Suppressor macrophage treated with lipopolysaccharide for 4 hours (primary cell): ENCODE data around the gene SLIT3.

ENCODE experiments used
- DNase-seq: peaks from one replicate; pipeline ENCODE4 v3.0.0-alpha.2; 2020

Gene SLIT3

DNA sequence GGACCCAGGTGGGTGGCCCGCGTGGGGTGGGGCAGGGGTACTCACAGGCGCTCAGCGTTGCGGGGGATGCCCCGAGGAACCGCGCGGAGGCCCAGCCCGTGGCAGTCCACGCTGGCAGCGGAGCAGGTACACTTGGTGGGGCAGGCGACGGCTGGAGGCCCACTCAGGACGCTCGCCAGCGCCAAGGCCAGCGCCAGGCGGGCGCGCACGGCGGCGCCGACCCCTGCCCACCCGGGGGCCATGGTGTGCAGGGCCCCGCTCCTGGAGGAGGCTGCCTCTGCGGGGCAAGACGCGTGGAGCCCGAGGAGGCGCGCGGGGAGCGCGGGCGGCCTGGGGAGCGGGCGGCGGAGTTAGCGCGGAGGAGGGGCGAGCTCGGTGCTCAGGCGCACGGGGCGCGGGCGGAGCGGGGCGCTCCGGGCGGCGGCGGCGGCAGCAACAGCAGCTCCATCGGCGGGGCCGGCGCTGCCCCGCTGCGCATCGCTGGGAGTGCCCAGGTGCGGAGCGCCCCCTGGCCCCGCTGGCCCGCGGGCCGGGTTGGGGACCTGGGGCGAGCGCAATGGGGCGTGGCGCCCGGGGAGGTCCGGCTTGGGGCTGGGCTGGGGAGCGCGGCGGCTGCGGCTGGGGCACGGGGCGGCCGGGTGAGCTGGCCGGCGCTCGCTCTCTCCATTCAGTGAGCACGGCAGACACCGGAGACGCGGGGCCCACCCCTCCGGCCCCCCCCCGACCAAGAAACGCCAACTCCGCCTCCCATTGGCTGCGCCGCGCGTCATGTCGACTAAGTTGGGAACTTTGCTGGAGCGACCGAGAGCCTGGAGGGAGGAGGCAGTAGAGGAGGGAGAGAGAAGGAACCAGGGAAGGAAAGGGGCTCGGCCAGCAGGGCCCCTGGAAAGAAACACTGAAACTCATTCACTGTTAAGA lies at the start of gene SLIT3:
SLIT3 (minus strand) TSS at position 672 of the 918 bp plus-strand sequence; CDS start at position 242, 430 bp downstream.
- no peak for DNase-seq

DNA sequence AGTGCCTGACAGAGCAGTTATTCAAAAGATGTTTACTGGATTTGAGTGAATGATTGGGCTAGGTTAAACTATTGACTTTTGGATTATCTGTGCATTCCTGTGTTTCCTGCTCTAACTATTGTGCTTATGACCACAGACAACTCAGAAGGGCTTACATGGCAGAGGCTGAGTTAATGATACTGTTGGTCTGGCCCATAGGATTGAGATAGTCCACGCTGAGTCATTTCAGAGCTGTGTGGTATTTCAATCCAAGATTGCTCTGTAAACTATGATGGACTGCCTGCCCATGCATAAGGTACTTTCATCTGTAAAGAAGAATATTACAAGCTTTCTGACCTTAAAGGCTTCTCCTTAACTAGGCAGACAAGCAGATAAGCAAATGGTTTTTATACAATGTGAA lies 49.1 kb upstream of the SLIT3 start:
- no peak for DNase-seq

DNA sequence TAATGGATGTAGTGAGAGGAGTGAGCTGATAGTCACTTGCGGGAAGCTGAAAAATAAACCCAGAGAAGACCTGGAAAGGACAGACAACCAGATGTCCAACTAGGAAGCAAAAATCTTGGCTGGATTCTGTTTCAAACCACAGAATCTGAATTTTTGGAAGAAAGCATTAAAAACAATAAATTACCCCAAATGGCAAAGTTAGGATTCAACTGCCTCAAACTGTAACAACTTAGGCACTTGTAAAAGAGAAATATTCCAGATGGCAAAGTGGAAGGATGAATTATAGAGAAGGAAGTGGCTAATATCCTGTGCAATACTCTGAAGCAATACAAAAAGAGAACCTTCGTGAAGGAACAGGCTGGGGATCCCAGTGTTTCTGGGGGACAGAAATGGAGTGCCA lies 46.8 kb upstream of the SLIT3 start:
- no peak for DNase-seq

DNA sequence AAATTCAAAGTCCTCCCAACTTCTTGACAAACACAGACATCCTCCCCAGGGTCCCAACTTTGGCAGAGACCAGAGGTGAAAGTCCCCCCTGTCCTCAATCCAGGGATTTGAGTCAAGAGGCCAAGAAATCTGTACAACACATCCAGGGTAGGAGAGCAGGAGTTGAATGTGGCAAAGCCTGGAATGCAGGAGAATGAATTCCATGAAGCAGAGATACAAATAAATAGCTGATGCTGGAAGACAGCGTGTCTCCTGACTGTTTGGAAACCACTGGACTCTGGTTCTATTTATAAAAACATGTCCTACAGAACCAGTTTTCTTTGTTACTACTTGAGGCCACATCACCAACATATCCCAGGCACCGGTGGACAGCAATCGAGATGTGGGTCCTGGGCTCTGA lies 43.7 kb upstream of the SLIT3 start:
- DNase-seq: no peak

DNA sequence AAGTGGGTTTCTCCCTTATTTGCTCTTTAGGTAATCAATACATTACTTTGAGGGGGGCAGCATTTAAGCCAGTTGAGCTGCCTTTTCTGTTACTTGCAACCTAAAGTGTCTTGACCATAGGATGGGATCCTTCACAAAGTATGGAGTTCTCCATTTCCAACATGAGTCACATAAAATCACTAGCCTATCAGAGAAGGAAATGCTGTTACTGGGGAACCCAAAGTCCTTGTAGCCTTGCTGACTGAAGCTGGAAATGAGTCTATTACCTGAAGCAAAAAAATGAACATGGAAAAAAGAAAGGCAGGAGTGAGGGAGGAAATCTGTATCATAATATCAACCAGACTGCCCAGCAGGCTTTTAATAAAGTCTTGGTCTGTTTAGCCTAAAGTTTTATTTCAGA lies 42.8 kb upstream of the SLIT3 start:
- DNase-seq: no peak

DNA sequence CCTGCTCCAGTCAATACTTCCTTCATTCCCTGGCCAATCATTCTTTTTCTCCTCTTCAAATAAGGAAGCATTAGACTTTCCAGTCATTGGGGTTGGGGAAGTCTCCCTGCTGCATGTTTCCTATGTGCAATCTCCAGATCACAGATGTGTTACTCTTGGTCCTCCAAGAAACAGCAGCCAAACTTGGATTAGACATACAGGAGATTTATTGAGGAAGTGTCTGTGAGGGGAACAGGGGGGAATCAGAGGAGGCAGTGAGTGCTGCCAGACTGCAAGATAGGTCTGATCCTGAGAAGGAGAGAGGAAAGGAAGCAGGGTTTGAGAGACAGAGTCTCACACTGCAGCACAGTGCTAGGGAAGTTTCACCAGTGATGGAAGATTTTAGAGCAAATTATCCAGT lies 40.6 kb upstream of the SLIT3 start:
- DNase-seq: no peak

DNA sequence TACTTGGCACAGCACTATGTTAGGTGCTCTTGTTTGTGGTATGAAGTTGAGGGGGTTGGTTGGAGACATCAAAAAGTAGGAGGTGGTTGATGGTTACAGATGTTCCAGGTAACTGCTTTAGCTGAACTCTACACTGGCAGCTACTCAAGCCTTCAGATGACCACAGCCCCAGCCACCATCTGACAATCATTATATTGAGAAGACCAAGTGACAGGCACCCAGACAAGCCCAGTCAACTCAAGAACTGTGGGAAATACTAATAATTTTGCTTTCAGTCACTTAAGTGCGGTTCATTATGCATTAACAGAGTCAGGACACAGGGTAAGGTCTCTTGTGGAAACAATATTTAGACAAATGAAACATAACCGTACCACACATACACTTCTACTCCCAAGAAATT lies 38.9 kb upstream of the SLIT3 start:
- DNase-seq: no peak

DNA sequence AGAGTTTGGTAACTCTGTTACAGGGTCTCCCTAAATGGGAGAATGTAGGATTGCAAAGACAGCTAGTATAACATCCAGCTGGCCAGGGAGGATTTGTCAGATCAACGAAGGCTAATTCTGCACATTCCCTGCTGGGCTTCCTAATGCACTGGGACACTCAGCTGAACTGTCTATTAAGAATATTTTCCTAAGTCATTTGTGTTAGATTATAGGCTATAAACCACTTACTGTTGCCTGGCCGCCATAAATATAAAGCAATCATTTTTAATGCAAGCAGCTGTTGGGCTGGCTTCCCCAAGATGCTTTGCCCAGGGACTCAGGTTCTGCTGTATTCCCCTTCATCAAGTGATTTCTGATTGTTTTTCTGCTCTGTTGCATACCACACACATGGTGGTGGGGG lies 35.3 kb upstream of the SLIT3 start:
- DNase-seq: no peak

DNA sequence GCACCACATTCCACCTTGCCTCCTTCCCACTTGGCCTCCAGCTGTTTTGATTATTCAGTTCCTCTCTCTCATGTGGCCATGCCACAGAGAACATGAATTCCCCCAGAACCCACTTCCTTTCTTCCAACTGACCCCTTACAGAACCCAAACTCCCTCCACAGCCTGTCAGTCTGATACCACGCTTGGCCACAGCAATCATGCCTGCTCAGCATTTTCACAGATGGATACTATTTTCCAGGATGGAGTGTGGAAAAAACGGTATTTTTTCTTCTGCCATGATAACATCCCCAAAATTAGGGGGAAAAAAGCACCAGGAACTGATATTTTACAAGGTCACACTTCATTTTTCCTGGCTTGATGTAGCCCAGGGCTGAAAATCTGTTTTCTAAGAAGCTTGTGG lies 34.9 kb upstream of the SLIT3 start:
- DNase-seq: no peak

DNA sequence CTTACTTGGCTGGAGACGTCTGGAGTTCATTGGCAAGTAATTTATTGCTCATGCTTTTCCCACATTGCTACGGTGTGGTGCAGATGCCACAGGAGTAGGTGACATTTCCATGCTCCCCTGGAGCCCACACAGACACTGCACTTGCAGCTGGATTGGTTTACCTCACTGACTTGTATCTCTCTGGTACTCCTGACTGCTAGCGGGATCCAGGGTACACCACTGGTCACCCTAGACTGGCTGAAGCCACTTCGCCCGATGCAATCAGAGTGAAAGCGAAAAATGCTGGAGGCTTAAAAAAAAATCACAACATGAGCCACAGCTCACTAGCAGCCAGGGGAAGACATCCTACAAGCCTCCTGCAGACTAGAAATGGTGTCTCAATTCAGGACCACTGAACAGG lies 32.6 kb upstream of the SLIT3 start:
- no peak for DNase-seq

DNA sequence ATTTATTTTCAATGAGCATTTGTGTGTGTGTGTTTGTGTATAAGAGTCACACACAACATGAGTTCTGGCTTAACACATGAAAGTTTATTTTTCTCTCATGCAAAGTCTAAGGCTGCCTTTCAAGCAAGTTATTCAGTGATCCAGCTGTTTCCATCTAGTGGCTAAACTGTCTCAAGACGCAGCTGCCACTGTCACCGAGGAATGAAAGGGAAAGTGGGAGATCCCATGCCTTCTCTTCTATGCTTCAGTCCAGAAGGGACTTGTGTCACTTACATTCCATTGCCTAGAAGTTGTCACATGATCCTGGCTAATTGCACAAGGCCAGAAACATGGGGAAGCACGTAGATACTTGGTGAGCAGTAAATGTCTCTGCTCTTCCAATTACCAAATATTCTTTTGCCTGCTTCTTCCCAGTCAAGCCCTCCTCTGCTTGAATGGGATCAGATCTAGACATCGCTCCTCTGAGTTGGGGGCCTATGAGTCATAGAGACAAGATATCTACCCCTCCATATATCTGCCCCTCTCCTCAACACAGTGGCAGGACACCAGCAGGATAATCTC lies 30.4 kb upstream of the SLIT3 start:
- peak; percentile 15 for DNase-seq

DNA sequence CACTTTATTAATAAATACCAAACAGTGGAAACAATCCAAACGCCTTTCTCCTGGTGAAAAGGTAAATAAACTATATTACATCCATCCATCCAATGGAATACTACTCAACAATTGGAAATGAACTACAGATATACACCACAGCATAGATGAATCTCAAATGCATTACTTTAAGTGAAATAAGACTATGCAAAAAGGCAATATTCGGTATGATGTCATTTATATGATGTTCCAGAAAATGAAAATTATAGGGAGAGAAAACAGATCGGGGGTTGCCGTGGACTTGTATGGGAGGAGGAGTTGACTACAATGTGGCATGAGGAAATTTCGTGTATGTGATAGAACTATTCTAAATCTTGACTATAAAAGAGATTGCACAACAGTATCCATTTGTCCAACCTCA lies 27.5 kb upstream of the SLIT3 start:
- DNase-seq: no peak

DNA sequence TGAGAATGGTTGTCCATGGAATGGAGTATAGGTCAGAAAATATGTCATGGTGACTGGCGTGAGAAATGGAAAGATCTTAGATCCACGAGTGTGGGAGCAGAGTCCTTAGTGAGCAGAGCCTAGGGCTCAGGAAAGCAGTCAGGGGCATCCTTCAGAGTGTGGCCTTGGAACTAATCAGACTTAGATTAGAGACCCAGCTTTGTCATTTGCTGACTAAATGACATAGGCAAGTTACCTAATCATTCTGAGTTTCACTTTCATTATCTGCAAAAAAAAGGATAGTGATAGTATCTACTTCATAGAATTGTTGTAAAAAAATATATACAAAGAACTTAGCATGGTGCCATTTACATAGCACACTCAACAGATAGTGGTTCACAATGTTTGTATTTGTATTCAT lies 24.3 kb upstream of the SLIT3 start:
- peak; percentile 14 for DNase-seq

DNA sequence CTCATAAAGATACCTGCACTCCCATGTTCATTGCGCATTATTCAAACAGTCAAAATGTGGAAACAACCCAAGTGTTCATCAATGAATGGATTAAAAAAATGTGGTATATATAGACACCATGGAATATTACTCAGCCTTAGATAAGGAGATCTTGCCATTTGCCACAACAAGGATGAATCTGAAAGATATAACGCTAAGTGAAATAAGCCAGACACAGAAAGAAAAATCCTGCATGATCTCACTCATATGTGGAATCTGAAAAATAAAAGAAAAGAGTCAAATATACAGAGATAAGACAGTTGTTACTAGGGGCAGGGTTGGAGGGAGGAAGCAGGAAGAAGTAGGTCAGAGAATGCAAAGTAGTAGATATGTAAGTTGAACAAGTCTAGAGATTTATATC lies 17.6 kb upstream of the SLIT3 start:
- no peak for DNase-seq

DNA sequence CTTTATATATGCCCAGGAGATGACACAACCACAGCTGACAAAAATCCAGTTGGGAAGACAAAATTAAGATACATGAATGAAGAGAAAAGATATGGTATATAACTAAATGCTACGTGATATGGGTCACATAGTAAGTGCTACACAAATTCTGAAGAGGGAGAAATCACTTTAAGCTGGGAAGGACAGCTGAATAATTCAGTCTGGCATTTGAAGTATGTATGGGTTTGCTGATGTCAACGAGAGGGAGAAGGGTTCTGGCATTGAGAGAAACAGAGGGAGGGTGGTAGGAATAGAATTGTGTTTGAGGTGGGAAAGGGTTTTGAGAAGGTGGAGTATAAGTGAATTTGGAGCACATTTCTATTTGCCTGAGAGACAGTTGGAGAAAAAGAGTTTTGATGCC lies 6.7 kb upstream of the SLIT3 start:
- no peak for DNase-seq

DNA sequence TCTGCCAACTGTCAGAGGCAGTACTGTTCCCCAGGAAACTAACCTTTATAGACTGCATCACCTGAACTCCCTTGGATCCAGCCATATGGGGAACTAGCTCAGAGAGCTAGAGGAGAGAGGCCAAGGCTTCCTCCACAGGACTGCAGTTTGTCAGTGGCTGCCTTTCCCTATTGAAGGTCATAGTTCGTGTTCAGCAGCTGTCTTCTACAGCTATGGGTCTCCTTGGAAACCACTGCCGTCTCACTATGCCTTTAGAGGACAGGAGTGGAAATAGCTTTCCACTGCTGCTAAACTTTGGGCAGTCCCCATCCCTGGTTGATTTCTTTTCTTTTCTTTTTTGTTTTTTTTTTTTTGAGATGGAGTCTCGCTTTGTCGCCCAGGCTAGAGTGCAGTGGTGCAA lies 4.4 kb upstream of the SLIT3 start:
- no peak for DNase-seq

DNA sequence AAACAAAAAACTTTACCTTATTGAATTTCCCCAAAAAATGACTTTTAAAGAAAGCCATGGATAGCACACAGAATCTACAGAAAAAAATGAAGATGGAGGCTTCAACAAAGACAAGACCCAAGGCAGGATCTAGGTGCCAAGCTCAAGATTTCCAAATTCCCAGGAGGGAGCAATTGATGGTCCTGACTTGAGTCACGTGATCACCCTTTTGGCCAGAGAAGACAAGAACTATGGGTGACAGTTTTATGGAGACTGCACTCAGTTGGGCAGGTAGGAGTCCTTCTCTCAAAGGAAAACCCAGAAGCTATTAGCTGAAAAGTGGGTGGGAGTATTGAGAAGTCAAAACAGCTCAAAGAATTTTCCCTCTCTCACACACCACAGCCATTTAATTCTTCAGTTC lies 3.2 kb upstream of the SLIT3 start:
- DNase-seq: no peak

DNA sequence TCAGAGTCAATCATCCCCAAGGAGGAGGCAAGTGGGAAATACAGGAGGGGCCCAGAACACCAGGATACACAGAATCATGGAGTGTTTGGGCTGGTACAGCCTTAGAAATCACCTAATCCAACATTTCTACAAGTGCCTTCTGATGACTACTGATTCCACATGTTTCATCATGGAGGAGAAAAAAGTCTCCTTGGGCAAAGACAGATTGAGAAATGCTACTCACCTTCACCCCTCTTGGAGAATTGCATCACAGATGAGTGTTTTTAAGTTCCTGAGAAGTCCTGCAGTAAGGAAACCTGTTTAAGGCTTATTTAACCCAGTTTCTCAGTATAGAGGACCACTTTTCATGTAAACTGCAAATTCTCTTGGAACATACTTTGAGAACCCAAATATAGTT lies 2.2 kb upstream of the SLIT3 start:
- no peak for DNase-seq

DNA sequence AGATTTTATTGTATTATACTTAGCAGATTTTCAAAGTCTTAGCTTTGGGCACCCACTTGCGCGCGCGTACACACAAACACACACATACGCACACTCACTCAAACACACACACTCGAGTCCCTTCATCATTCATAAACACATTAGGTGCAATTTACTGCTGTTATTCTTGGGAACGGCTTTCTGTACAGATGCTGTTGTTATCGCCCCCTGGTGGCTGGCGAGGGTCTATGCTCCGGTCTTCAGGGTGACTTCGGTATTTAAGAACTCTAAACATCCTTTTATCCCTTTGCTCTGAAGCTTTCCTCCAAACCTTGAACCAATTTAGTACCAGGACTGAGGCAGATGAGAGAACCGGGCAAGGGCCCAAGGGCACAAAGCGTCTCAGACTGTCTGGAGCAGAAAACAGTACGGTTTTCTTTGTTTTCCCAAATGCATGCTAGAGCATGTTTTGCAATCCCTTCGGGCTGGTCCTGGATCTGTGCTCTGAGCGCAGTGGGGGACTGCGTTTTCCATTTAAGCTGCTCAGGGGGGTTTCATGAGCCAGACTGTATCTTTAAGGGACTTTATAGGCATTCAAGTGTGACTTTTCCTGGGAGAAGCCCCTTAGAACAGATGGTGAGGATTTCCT lies 1.7 kb upstream of the SLIT3 start:
- peak; percentile 79 for DNase-seq

DNA sequence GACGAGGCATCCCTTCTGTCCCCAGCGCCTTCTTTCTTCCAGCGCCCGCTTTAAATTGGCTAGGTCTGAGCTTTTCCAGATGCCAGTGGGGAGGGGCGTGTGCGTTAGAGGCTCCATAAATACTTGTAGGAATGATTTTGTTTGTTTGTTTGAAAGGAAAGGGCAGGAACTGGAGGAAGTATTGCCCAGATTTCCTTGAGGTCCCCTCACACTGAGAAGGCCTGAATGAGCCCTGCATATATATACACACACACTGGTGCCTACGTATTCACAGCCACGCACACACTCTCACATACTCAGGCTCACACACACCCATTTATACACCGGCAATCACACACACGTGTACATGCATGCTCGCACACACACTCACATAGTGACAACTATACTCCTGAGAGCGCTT lies 1.0 kb upstream of the SLIT3 start:
- no peak for DNase-seq

DNA sequence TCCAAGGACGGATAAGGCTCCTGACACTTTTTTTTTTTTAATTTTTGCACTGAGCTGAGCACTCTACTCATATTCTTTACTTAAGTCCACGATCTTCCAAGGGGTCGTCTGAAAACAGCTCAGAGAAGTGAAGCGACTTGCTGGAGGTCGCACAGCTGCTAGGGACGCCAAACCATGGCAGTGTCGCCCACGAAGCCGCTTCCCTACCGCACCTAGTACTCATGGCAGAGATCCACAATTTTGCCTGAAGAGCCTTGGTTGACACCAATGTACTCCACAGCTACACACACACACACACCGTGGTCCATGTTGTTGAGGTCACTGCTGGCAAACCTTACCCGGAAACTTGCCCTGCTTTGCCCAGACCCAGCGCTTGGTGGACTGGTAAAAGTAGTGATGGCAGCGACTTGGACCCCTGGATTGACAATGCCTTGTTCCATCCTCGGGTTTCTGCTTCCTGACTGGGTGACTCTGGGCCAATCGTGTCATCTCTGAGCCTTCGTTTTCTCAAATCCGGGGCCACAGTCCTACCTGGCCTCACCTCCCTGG lies 521 bp upstream of the SLIT3 start:
- no peak for DNase-seq

DNA sequence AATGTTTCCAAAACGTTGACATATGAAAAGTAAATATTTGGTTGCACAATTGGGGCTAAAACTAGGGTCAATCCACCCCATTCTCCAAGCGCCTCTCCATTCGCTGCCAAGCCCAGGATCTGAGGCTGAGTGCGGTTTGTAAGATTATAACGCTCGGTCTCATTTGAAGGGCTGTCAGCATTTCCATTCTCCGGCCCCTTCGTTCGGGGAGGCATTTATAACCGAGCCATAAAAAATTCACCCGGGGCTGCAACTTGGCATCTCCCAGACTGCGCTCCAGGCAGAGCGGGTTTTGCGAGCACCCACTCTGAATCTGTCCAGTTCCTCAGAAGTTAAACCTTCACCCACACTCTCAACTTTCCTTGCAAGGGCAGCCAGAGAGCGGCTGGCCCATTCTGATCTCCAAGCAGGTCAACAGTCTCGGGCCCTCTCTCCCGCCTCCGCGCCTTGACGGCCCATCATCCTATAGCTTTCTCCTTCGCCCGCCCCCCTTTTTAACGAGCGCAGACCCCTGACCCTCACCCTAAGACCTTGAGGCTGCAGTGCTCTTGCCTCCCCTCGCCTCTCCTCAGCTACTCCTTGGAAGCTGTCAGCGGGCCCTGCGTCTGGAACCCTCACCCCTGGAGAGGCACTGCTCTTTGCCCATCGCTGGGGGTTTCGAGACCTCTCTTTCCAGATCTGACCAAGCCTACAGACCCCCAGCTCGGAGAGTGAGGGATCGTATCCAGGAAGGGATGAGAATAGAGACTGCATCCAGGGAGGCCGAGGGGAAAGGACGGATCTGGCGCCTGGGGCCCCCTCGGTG lies 1.1 kb downstream of the SLIT3 start:
- no peak for DNase-seq

DNA sequence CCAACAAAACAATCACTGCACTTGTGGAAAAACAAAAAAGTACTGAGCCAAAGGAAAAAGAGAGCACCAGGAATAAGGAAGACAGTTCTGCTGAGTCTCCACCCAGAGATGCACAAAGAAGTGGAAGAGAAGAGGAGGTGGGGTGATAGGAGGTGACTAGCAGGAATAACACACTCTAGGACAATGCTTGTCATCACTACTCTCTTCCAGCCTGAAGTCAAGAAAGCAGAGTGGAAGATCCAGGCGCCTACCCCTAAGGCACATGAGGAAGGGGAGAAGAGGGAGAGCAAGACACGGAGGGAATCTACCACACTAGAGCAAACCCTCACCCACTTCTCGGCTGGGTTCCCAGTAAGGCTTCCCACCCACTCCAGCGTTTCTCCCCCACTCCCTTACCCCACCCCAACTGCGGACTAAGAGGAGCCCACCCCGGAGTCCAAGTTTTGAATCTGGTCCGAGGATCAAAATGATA lies 1.7 kb downstream of the SLIT3 start:
- no peak for DNase-seq
